ENCODE measurements around the gene CMTM1.

Gene CMTM1

GRCh38 chr16:66539623-66540469 is 26.4 kb upstream of the CMTM1 start:
- DNase-seq, result peak; percentile 2

GRCh38 chr16:66541388-66542355 is 24.6 kb upstream of the CMTM1 start:
- DNase-seq, result no peak

GRCh38 chr16:66542396-66542795 is 23.8 kb upstream of the CMTM1 start:
- DNase-seq, result no peak

GRCh38 chr16:66543541-66543940 is 22.7 kb upstream of the CMTM1 start:
- DNase-seq, result no peak

- DNase-seq, result no peak
Observed at GRCh38 chr16:66544016-66544757, 22.1 kb upstream of the CMTM1 start.

GRCh38 chr16:66547101-66547989 is 18.9 kb upstream of the CMTM1 start:
- DNase-seq, result no peak

- no peak for DNase-seq
Observed at GRCh38 chr16:66548068-66548467, 18.2 kb upstream of the CMTM1 start.

GRCh38 chr16:66548868-66549267 is 17.4 kb upstream of the CMTM1 start:
- DNase-seq, result no peak

GRCh38 chr16:66549284-66550131 is 16.7 kb upstream of the CMTM1 start, which contains the start of gene TK2:
TK2 (minus strand) TSS chr16:66550122; CDS start chr16:66550061, 61 bp downstream.
- peak; percentile 78 for DNase-seq

- DNase-seq, result peak; percentile 26
Observed at GRCh38 chr16:66551348-66551759, 14.9 kb upstream of the CMTM1 start.

- DNase-seq, result no peak
Observed at GRCh38 chr16:66551788-66552285, 14.4 kb upstream of the CMTM1 start.

GRCh38 chr16:66552286-66553177 is 13.7 kb upstream of the CMTM1 start, which contains the start of gene CKLF:
CKLF (plus strand) TSS chr16:66552576; CDS start chr16:66552716, 140 bp downstream.
- DNase-seq, result peak; percentile 83

- DNase-seq, result no peak
Observed at GRCh38 chr16:66553223-66553622, 13.0 kb upstream of the CMTM1 start.

GRCh38 chr16:66554021-66554420 is 12.2 kb upstream of the CMTM1 start:
- DNase-seq, result no peak

GRCh38 chr16:66554495-66554894 is 11.7 kb upstream of the CMTM1 start:
- no peak for DNase-seq

GRCh38 chr16:66560107-66560506 is 6.1 kb upstream of the CMTM1 start:
- no peak for DNase-seq

- no peak for DNase-seq
Observed at GRCh38 chr16:66561381-66562080, 4.7 kb upstream of the CMTM1 start.

- no peak for DNase-seq
Observed at GRCh38 chr16:66562409-66562808, 3.8 kb upstream of the CMTM1 start.

GRCh38 chr16:66562986-66563385 is 3.3 kb upstream of the CMTM1 start:
- DNase-seq, result no peak
